ENCODE measurements around the gene ADH1C. TPM values are rescaled to one million over a fixed set of nuclear protein-coding genes. Genes with fewer than 3 reads are reported as not detected.
"Not testable (repeated sequence)": the region's sequence is repeated elsewhere in the genome, so short reads cannot be mapped to it uniquely, and the experiment has no call there.

ADH1C gene
- total RNA-seq, 4 donors from 2014 or later: 0.36 to 1.6 (median 0.64) TPM; not detected in 1

DNA sequence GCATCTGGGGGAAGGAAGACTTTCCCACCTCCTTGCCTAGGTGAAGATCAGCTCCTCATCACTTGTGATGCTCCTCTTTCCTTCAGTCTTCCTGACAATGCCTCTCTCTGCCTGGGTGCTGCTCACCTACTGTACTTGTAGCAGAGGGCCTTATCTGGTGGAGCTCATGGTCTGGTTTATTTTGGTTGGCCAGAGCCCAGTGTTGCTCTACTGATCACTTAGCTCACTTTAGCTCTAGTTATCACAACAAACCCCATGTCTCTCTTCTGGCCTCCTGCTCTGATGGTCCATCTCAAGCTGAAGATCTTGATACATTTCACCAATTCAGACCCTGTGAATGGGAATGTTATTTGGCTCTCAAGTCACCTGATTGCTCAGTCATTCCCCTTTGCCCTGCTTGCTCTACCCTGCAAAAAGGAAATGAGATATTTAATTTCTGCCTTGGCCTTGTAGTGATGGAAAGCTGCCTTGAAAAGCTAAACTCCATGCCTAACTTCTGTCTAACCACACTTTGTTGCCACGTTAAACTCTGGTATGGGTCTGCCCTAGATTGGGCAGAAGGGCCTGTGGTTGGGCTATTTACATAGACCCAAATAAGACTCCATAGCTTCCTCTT, 30.3 kb upstream of the ADH1C start:
- H3K4me3 ChIP-seq: no peak overlapping the region
- TF ChIP-seq EP300 (IDR thresholded peaks at IDR 0.05) (no peak), POLR2A (IDR thresholded peaks at IDR 0.05) (no peak), POLR2AphosphoS5 (IDR thresholded peaks at IDR 0.05) (no peak)
- TF ChIP-seq, protein P1, sequence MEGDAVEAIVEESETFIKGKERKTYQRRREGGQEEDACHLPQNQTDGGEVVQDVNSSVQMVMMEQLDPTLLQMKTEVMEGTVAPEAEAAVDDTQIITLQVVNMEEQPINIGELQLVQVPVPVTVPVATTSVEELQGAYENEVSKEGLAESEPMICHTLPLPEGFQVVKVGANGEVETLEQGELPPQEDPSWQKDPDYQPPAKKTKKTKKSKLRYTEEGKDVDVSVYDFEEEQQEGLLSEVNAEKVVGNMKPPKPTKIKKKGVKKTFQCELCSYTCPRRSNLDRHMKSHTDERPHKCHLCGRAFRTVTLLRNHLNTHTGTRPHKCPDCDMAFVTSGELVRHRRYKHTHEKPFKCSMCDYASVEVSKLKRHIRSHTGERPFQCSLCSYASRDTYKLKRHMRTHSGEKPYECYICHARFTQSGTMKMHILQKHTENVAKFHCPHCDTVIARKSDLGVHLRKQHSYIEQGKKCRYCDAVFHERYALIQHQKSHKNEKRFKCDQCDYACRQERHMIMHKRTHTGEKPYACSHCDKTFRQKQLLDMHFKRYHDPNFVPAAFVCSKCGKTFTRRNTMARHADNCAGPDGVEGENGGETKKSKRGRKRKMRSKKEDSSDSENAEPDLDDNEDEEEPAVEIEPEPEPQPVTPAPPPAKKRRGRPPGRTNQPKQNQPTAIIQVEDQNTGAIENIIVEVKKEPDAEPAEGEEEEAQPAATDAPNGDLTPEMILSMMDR (IDR thresholded peaks at IDR 0.05): no peak
- peak overlapping the region; percentile 78 for H3K27ac ChIP-seq
- H3K27me3 ChIP-seq: no peaks in the 10 kb centered on the region
- no peaks in the 10 kb centered on the region for H3K9me3 ChIP-seq
- peaks cover 5% of the 10 kb centered on the region for H3K4me1 ChIP-seq
- WGBS: 100% methylated on average over 1 of the region's 1 CpG
- DNase-seq (ENCODE audit: low spot score in 2 of 2): no peak
- H3K36me3 ChIP-seq: no peaks in the 10 kb centered on the region

GRCh38 chr4:99381588-99382175, 29.1 kb upstream of the ADH1C start:
- WGBS: 51% methylated on average over 1 of the region's 1 CpG
- no peak overlapping the region for H3K27ac ChIP-seq

DNA sequence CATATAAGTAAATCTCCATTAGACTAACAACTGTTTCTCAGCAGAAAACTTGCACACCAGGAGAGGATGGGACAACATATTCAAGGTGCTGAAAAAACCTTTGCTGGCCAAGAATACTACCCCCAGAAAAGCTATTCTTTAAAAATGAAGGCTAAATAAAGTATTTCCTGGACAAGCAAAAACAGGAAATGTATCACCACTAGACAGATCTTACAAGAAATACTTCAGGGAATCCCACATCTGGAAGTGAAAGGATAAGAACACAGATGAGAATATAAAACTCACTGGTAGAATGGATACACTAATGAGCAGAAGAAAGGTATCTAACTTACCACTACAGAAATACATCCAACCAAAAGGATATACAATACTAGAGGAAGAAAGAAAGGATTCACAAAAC, 27.0 kb upstream of the ADH1C start:
- Histone ChIP-seq H3K27me3 (no peaks in the 10 kb centered on the region), H3K4me1 (peaks cover 2% of the 10 kb centered on the region), H3K9me3 (no peaks in the 10 kb centered on the region), H3K27ac (no peak overlapping the region), H3K36me3 (no peaks in the 10 kb centered on the region), H3K4me3 (no peak overlapping the region)
- TF ChIP-seq, protein P1 (IDR thresholded peaks at IDR 0.05): no peak
- TF ChIP-seq POLR2A (IDR thresholded peaks at IDR 0.05): no peak
- DNase-seq (ENCODE audit: low spot score in 2 of 2): no peak

More at GRCh38 chr4:99381588-99382175, 29.1 kb upstream of the ADH1C start:
- peaks cover 5% of the 10 kb centered on the region for H3K4me1 ChIP-seq
- no peak overlapping the region for H3K4me3 ChIP-seq
- TF ChIP-seq, protein P1 (IDR thresholded peaks at IDR 0.05): no peak
- no peak for TF ChIP-seq POLR2A (IDR thresholded peaks at IDR 0.05)
- TF ChIP-seq POLR2AphosphoS5 (IDR thresholded peaks at IDR 0.05): no peak
- no peak for TF ChIP-seq EP300 (IDR thresholded peaks at IDR 0.05)
- no peak for DNase-seq (ENCODE audit: low spot score in 2 of 2)
- H3K36me3 ChIP-seq: no peaks in the 10 kb centered on the region
- no peaks in the 10 kb centered on the region for H3K9me3 ChIP-seq
- no peaks in the 10 kb centered on the region for H3K27me3 ChIP-seq

- Histone ChIP-seq H3K9me3 (no peaks in the 10 kb centered on the region), H3K4me3 (no peak overlapping the region), H3K27me3 (no peaks in the 10 kb centered on the region), H3K27ac (no peak overlapping the region), H3K36me3 (no peaks in the 10 kb centered on the region), H3K4me1 (no peaks in the 10 kb centered on the region)
- TF ChIP-seq POLR2AphosphoS5 (IDR thresholded peaks at IDR 0.05) (no peak), POLR2A (IDR thresholded peaks at IDR 0.05) (no peak), EP300 (IDR thresholded peaks at IDR 0.05) (no peak)
- TF ChIP-seq, protein P1 (IDR thresholded peaks at IDR 0.05): no peak
- no peak for DNase-seq (ENCODE audit: low spot score in 2 of 2)
- WGBS: 89% methylated on average over 3 of the region's 3 CpGs
Observed at GRCh38 chr4:99378876-99379275, 26.3 kb upstream of the ADH1C start.

DNA sequence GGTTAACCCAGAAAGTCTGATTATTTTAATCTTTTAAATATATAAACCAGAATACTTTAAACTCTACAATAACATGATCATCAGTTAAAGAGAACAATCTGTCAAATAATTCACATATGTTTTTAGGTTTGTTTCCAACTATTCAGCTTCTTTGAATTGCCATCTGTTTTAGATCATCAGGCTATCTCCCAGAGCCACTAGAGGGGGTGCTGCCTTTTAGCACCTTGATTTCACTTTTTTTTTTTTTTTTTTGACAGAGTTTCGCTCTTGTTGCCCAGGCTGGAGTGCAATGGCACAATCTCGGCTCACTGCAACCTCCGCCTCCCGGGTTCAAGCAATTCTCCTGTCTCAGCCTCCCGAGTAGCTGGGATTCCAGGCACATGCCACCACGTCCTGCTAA, 24.8 kb upstream of the ADH1C start:
- H3K4me1 ChIP-seq; H3K27me3 ChIP-seq; DNase-seq (ENCODE audit: low spot score in 2 of 2); H3K4me3 ChIP-seq; H3K27ac ChIP-seq; H3K9me3 ChIP-seq; H3K36me3 ChIP-seq: not testable (repeated sequence)
- 68% methylated on average over 6 of the region's 6 CpGs for WGBS

DNA sequence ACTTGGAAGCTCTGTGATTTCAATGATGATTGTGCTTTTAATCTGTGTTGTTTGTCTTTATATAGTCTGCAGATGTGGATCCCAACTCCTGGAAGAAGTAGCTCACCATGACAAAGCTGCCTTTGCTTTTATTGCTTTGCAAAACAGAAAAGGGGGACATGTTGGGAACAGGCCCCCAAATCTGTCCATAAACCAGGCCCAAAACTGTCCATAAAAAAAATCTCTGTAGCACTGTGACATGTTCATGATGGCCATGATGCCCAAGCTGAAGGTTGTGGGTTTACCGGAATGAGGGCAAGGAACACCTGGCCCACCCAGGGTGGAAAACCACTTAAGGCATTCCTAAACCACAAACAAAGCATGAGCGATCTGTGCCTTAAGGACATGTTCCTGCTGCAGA, 19.9 kb upstream of the ADH1C start:
- not testable (repeated sequence) for H3K27ac ChIP-seq; H3K36me3 ChIP-seq; H3K9me3 ChIP-seq; H3K4me3 ChIP-seq; DNase-seq (ENCODE audit: low spot score in 2 of 2); H3K27me3 ChIP-seq; H3K4me1 ChIP-seq
- WGBS: 92% methylated on average over 2 of the region's 2 CpGs

- H3K4me3 ChIP-seq; H3K36me3 ChIP-seq; H3K27me3 ChIP-seq; H3K4me1 ChIP-seq; DNase-seq (ENCODE audit: low spot score in 2 of 2); H3K27ac ChIP-seq; H3K9me3 ChIP-seq: not testable (repeated sequence)
- WGBS: 67% methylated on average over 2 of the region's 2 CpGs
Observed at GRCh38 chr4:99367817-99368216, 15.3 kb upstream of the ADH1C start.
